Stimulated activated CD8-positive, alpha-beta memory T cell treated with anti-CD3 and anti-CD28 coated beads, Interleukin-4, amount 100 ng/mL, for 48 hours (primary cell): ENCODE results near the gene TRIM41.
"Not testable (repeated sequence)": the region's sequence is repeated elsewhere in the genome, so short reads cannot be mapped to it uniquely, and the experiment has no call there.

Experiments used
- DNase-seq: peaks from one replicate; pipeline ENCODE4 v3.0.0-alpha.2; 2020

Gene TRIM41

GRCh38 chr5:181193656-181194055 lies 29.4 kb upstream of the TRIM41 start:
- DNase-seq: no peak

DNA sequence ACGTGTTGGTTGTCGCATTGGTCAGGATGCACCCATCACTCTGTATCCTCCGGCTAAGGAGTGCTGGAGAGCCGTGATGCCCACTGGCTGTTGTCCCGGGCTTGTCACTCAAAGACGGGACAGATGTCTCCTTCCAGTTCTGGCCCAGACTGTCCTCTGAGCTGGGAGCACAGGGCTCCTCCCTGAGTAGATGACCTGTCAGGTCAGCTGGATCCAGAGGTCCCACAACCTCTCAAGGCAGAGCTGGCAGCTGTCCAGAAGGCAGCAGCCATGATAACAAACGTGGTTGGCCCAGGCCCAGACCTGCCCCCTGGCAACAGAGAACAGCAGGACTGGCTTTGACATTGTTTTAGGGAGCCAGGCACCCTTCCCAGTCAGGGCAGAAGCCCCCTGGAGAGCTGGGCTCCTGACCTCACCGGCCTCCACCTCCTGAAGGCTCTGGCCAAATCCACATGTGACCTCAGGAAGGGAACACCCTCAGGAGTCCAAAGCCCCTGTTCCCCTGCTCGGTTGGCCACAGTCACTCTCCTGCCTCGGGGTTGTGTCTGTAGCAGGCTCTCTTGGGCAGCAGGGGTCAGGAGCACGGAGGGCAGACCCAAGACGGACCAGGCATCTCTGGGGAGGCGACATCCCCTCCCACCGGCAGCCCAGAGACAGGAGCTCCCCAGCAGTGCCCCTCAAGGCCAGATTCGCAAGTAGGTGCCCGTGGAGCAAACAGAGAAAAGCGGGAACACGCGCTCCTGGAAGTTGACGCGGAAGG lies 28.4 kb upstream of the TRIM41 start:
- DNase-seq: no peak

- no peak for DNase-seq
Observed at GRCh38 chr5:181195249-181195761, 27.8 kb upstream of the TRIM41 start.

- no peak for DNase-seq
Observed at GRCh38 chr5:181197326-181197951, 25.6 kb upstream of the TRIM41 start.

DNA sequence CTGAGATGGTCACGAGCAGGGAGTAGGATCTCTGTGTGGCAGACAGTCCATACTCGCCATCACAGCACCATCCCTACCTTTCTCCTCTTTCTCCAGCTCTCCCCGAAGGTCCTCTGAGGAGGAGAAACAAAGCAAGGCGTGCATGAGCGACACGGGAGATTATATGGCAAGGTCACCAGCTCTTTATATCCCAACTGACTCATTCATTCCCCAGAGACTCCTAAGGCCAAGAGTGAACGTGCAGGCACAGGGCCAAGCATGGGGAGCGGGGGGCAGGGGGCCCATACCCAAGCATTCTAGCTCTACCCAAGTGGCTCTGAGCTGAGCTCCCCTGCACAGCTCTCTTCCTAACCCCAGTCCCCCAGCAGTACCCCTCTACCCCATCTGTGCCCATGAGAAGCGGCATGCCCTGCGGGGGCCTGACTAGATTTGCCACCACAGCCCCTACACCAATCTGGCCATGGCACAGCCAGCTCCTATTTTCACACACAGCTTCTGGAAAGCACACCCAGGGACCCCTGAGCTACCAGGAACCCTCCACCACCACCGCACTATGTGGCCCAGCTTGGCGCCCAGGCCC lies 24.9 kb upstream of the TRIM41 start:
- no peak for DNase-seq

DNA sequence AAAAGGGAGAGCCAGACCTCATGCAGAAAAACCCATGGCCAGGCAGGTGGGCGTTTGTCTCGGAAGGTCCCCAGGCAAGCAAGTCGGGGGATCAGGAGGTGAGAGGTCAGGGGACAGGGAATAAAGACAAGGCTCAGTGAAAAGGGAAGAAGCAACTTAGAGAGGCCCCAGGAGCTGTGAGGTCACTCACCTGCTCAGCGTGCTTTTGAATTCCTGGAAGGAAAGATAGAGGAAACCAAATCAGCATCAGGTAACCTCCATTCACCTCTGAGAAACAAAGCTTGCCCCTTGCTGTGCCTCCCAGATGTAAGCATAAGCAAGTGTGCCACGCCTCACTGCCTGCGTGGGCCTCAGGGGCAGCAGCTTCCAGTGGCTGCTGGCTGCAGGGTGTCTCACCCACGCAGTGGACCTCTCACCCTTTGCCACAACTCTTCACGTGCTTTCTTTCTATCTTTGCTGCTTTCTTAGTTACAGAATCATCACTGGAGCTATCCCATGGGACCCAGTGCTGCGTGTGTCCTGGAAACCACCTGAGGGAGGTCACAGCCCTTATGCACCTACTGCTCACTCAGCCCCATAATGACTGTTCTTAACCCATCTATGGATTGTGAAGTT lies 24.1 kb upstream of the TRIM41 start:
- DNase-seq: no peak

DNA sequence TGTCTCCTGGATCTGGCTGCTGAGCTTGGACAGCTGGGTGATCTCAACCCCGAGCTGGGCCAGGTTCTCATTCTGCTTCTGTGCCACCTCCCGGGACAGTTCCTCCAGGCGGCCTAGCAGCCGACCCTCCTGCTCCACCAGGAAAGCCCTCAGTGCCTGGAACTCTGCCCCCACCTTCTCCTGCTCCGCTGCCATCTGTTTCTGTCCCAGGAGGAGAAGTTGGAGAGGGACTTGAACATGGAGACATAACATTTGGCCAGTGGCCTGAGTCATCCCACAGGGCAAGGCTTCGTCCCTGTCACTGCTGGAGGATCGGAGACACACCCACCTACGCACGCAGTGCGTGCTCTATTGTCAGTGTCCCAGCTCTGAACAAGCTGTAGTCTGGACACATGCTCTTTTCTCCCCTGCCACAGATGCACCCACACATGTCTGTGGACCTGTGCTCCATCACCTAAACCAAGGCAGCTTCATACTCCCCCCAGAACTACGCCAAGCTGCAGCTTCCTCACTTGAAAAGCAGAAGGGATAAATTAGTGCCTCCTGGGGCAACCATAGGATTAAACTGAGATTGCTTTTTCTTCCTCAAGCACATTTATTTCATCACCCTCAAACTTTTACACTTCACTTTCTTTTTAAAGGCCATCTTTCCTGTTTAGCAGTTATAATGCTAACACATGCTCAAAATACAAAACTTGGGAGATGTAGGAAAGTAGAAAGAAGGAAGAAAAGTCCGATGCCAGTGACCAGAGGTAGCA lies 23.0 kb upstream of the TRIM41 start:
- DNase-seq: no peak

GRCh38 chr5:181200816-181201215 lies 22.3 kb upstream of the TRIM41 start:
- no peak for DNase-seq

DNA sequence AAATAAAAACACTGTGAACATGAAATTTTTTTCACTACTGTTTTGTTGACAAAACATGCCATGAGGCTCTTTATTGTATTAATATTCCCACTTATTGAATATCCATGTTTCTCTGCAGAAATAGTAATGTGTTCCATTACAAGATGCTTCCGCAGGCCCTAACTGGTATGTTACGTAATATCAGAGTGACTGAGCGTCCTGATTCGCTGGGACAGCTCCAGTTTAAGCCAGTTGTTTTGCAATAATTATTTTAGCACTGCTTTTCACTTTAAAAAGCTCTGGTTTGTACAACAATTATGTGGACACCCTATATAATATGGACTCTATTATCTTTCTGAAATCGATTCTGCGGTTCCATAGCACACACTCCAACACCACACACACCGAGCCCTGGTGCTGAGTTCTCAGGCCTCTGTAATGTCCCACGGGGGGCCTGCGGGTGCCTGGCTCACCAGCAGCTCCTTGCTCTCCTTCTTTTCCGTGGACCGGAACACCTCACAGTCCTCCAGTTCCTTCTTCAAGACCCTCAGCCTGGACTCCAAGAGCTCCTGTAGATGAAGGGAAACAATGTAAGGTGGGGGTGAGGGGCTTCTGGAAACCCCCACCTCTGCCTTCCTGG lies 19.9 kb upstream of the TRIM41 start:
- no peak for DNase-seq

DNA sequence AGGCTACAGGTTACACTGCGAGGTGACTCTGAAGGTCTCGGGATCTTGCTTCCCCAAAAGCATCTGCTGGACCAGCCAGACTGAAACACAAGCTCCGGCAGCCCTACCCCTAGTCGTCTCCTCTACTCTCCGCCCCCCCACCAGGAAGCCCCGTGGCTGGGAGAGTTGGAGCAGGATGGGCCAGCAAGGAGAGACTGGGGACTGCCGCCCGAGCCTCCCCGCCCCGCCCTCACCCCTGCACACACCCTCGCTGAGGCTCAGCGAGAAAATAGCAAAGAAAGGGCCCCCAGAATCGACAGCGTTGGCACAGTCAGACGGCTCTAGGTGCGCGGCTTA lies 19.3 kb upstream of the TRIM41 start:
- DNase-seq: no peak

GRCh38 chr5:181204113-181204825 lies 18.8 kb upstream of the TRIM41 start:
- peak; percentile 45 for DNase-seq

- DNase-seq: peak; percentile 61
Observed at GRCh38 chr5:181204826-181205760, 18.0 kb upstream of the TRIM41 start, which contains the start of gene TRIM7. Gene TRIM7 (minus strand): TSS chr5:181205196. CDS start chr5:181205110, 86 bp downstream.

DNA sequence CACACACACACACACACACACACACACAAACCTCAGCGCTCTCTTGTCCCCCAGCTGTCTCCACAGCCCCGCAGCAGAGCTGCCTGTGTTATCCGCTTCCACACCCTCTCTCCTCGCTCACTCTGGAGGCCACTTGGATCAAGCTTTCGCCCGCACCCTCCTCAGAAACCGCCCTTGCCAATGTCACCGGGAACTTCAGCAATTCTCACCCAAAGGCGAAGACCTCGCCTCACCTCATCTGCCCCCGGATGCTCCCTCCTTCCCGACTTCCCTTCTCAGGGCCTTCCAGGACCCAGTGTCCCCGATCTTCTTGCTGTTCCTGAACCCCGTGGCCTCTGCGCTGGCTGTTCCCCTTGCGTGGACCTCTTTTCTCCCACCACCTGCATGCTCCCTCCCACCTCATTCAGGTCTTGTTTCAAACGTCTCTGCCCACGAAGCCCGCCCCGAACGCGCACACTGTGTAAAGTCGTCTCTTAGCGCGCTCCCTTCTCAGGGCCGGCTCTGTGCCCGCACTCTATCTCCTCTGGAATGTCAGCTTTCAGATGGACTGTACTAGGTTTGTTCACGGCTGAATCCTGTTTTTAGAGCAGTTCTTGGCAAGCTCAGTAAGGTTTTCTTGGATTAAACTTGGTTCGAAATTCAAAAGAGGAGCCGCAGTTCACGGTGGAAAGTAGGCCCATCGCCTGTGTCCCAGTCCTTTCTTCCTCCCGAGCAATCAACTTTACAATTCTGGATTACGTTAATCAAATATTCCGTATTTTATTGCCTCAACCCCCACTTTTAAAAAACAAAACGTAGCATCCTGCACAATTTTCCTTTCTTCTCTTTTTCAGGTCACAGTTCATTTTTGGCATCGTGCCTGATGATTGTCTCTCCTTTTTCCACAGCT lies 17.1 kb upstream of the TRIM41 start:
- peak; percentile 53 for DNase-seq

DNA sequence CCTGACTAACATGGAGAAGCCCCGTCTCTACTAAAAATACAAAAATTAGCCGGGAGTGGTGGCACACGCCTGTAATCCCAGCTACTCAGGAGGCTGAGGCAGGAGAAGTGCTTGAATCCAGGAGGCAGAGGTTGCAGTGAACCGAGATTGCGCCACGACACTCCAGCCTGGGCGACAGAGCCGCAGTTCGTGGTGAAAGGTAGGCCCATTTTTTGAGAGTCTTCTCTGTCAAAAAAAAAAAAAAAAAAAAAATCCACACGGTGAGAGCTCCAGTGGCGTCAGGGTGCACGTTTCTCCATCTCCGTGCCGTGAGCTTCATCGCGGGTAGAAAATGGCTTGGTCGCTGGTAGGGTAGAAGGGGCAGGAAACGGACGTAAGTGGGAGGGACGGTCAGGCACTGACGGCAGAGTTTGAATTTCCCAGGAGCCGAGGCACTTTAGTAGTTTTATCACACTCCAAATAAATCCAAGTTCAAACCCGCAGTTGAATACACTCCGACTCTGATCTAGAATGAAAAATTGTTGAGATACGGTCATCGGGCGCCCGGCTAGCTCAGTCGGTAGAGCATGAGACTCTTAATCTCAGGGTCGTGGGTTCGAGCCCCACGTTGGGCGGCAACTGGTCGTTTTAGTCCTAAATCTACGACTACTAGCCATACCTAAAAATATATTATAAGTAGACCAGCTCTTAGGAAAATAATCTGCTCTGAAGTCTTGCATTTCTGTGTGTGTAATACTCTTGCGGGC lies 15.7 kb upstream of the TRIM41 start:
- DNase-seq: peak; percentile 98

DNA sequence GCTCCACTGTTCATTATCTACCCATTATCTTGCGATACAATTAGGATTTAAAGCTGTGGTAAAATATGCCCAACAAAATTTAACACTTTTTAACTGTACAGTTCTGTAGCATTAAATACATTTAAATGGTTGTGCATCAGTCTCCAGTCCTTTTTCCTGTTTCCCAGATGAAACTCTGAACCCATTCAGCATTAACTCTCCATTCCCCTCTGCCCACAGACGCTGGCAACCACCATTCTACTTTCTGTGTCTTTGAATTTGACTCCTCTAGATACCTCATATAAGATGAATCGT lies 15.2 kb upstream of the TRIM41 start:
- no peak for DNase-seq

DNA sequence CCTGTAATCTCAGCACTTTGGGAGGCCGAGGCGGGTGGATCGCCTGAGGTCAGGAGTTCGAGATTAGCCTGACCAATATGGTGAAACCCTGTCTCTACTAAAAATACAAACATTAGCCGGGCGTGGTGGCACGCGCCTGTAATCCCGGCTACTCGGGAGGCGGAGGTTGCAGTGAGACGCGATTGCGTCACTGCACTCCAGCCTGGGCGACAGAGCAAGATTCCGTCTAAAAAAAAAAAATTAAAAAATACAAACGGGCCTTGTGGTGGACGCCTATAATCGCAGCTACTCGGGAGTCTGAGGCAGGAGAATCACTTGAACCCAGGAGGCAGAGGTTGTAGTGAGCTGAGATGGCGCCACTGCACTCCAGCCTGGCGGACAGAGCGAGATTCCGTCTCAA lies 14.1 kb upstream of the TRIM41 start:
- not testable (repeated sequence) for DNase-seq

- not testable (repeated sequence) for DNase-seq
Observed at GRCh38 chr5:181210148-181210547, 12.9 kb upstream of the TRIM41 start.

DNA sequence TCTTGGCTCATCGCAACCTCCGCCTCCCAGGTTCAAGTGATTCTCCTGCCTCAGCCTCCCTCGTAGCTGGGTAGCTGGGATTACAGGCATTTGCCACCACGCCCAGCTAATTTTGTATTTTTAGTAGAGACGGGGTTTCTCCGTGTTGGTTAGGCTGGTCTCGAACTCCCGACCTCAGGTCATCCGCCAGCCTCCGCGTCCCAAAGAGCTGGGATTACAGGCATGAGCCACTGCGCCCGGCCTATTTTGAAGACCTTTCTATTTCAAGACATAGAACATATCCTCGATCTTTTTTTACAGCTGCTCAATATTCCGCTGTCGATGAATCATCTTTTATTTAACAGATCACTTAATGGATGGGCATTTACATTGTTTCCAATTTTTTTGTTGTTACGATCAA lies 12.4 kb upstream of the TRIM41 start:
- DNase-seq: not testable (repeated sequence)

GRCh38 chr5:181211208-181211607 lies 11.9 kb upstream of the TRIM41 start:
- no peak for DNase-seq
